Jurkat, Clone E6-1 (cell line): ENCODE data around the gene EEA1. TPM values are rescaled to one million over a fixed set of nuclear protein-coding genes. Genes with fewer than 3 reads are reported as not detected.
"Not testable (repeated sequence)": the region's sequence is repeated elsewhere in the genome, so short reads cannot be mapped to it uniquely, and the experiment has no call there.

ENCODE experiments used
- DNase-seq: peaks from one replicate; pipeline ENCODE4 v3.0.0-alpha.2; 2011; ENCODE audit warnings: low read depth, low spot score
- H3K4me3 ChIP-seq: 2 replicates; pipeline ENCODE4 v1.5.1; 2011; ENCODE audit warnings: mild to moderate bottlenecking, low read length, control low read depth, moderate library complexity
- polyA plus RNA-seq: library from polyadenylated mRNA; unstranded; fragments of >200 nt; gene quantifications from one replicate; pipeline ENCODE4 v1.2.1, GENCODE V29; 2012; ENCODE audit warnings: missing spikeins; ENCODE audit not compliant: insufficient read length, insufficient read depth

The EEA1 gene
- 4.5 TPM for polyA plus RNA-seq

DNA sequence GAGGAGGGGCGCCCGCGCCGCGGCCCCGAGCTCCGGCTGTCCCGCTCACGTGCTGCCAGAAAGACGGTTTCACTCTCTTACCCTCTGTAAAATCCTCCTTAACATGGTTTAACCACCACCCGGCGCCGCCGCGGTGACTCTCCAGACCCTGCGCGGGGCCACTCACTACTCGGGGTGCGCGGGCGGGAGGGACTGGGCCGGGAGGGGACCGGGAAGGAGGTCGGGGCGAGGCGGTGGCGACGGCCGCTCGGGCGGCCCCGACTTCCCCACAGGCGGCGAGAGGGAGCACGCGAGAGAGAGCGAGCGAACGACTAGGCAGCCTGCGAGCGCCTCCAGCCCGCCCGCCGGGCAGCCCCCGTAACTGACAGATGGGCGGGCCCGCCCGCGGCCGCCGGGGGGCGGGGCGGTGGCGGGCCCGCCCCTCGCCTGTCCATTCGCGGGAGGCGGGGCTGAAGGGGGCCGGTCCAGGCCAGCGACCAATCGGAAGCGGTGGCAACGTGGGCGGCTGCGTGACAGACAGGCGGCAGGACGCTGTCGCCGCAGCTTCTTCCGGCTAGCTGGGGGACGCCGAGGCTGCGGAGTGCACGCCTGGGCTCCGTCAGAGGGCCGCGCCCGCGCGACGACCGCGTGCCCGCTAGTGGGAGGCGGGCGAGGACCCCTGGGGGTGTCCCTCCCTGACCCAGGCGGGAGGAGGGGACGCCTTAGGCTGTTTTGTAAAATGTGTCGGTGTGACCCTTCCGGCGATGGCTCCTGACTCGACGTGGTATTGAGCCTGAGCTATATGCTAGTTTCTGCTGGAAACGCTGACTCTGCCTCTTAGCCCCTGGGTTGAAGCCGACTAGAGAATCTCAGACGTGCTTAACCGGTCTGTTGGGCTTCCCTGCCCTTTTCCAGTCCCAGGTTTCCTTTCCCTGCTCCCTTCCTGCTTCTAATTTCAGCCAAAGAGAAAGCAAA is at the start of gene EEA1:
TSS of gene EEA1 (minus strand) at position 334 of the 954 bp plus-strand sequence. CDS start at position 105, 229 bp downstream.
- H3K4me3 ChIP-seq = peak within 1 kb of the TSS; percentile 79
- DNase-seq = peak; percentile 90

DNA sequence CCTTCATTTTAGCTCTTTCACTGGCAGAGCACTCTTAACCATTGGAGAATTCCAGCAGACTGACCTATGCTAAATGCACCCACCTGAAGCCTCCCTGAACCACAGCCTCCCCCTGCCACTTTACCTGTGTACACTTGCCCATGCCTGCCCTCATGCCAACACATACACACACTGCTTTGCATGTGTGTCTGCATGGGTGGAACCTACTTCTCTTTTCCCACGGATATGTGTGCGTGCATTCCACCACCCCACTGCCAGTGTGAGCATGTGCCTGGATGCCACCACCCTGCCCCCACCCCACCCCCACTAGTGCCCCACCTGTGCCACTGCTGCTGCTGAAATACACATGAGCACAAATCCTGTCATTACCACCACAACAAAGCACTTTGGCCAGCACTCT is 49.5 kb upstream of the EEA1 start:
- DNase-seq = no peak

DNA sequence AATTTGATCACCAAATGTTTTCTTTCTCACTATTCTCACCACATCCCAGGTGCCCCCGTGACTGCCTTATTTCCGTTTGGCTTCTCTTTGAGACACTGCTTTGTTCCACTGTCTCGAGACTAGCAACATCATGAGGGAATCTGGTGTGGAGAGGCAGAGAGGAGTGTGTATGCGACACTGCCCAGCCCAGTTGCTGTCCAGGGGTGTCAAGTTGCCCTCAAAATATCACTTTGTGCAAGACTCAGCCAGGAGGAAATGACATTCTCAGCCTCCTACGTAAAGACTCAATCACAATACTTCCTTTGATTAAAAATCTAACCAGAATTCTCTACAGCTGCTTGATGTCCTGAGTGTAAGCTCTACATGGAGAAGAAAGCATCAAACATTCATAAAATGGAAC is 48.2 kb upstream of the EEA1 start:
- no peak overlapping the region for H3K4me3 ChIP-seq
- no peak for DNase-seq

More for the DNA sequence above, 49.5 kb upstream of the EEA1 start:
- H3K4me3 ChIP-seq = no peak overlapping the region

DNA sequence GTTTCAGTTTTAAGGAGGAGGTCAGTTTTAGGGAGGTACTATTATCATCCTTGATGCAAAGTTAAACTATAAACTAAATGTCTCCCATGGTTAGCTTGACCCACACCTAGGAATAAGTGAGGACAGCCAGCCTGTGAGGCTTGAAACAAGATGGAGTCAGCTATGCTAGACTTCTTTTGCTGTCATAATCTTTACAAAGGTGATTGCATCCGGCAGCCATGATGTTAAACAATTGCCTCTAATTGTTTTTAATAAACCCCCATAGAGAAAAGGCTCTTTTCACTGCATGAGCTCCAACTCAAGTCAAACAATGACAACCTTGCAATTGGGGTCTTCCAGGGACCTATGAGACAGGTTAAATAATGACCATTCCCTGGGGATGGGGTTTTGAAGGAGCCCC is 45.7 kb upstream of the EEA1 start:
- no peak for DNase-seq
- no peak overlapping the region for H3K4me3 ChIP-seq

DNA sequence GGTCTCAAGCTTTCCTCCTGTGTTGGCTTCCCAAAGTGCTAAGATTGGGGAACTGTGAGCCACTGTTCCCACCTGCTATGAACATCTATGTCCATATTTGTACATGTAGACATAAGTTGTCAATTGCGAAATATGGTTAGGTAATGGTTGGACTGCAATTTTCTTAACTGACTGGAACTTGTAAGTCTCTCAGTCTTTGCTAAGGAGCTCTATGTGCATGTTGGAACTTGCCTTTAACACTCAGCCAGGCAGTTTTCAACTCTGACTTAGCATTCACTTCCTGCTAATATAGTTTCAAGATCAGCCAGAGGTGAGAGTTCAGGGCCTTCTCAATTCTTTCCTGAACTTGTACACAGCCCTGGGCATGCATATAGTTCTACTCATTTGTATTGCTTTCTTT is 44.5 kb upstream of the EEA1 start:
- no peak for DNase-seq
- no peak overlapping the region for H3K4me3 ChIP-seq

DNA sequence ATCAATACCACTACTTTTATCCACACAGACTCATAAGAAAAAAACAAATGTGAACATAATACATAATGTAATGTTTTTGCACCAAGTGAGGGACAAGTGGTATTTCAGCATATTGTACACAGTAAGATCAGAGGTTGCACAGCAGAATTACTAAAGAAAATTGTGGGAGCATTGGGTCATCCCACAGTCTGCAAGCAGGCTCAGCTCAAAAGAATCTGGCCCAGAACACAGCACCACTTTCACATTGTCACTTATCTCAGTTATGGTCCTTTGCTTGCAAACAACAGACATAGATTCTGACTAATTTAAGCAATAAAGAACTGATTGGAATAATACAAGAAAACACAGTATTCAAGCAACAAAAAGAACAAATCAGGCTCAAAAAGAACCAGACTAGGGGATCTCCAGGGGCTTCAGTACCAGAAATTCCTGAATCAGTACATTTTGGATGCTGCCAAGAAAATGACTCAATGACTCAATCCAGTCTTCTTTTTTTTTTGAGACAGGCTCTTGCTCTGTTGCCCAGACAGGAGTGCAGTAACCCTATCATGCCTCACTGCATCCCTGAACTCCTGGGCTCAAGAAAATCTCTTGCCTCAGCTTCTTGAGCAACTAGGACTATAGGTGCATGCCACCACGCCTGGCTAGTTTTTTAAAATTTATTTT is 42.9 kb upstream of the EEA1 start:
- no peak overlapping the region for H3K4me3 ChIP-seq
- DNase-seq = no peak

DNA sequence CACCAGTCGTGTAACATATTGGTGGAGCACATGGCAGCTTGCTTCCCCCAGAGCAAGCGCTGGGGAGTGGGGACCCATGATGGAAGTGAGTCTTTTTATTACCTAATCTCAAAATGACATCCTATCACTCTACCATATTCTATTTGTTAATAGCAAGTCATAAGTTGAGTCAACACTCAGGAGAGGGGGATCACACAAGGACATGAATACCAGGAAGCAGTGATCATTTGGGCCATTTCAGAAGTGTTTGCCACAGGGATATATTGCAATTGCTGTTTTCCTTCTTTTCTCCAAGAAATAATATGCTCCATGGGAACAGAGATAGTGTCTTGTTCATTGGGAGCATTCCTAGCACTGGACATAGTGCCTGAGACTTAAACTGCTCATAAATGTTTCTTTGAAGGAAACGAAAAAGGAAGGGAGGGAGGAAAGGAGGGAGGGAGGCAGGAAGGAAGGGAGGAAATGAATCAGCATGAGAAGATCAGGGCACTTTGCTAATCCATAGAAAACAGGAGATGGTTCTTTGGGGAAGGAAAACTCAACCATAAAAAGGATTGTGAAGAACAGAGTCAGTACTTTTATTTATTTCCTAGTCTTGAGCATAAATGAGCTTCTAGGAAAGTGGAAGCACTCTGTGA is 39.2 kb upstream of the EEA1 start:
- H3K4me3 ChIP-seq = no peak overlapping the region
- DNase-seq = no peak

DNA sequence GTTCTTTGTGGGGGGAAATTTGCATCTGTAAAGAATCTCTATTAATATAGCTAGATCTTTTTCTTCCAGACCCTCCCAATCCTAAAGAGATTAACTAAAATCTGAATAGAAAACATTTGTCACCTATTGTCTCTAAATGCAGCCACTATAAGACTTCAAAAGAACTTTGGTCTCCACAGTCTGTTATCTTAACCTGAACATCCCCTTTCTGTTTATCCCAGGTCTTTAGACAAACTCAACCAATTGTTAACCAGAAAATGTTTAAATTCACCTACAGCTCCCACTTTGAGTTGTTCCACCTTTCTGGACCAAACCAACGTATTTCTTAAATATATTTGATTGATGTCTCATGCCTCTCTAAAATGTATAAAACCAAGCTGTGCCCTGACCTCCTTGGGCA is 35.3 kb upstream of the EEA1 start:
- not testable (repeated sequence) for DNase-seq

DNA sequence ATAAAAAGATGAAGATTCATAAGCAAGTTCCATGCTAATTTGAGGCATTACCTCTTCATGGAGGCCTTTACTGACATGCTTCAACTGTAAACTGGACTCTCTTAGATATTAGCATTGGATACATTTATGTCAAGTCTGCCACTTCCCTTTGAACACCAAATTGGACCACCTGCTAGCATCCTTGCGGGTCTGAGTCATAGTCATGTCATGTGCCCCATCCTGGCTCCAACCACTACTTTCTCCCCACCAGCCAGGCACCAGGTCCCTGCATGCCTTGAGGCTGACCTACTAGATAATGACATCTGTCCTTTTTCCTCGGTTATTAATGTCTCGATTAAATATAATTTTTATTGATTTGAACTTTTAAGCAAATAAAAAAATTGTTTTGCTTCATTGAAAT is 32.9 kb upstream of the EEA1 start:
- no peak overlapping the region for H3K4me3 ChIP-seq
- DNase-seq = no peak

More for the DNA sequence above, 35.3 kb upstream of the EEA1 start:
- H3K4me3 ChIP-seq = not testable (repeated sequence)

DNA sequence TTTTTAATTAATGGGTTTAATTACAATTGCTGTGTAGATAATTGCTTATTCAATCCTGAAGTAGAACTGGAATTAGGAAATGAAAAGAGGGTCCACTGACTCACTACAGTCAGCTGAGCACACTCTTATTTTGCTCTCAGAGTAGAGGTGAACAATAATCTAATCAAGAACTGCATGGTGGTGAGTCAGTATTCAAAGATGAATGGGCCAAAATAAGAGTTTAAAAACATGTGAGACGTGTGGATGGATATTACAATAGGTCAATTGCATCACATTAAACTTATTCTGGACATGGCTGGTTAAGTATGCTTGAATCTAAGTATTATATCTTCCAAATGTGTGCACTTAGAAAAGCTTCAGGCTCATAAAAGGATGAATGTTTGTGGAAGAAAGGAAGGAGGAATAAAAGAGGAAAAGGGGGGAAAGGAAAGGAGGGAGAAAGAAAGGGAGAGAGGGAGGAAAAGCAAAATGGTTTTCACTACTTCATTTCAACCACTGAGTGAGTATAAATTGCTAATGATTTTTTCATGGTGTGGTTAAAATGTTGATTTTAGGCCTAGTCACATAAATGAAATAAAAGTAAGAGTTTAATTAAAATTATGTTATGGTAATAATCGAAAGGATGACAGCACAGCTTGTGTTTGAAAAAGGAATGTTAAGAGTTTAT is 27.0 kb upstream of the EEA1 start:
- H3K4me3 ChIP-seq = no peak overlapping the region
- no peak for DNase-seq

DNA sequence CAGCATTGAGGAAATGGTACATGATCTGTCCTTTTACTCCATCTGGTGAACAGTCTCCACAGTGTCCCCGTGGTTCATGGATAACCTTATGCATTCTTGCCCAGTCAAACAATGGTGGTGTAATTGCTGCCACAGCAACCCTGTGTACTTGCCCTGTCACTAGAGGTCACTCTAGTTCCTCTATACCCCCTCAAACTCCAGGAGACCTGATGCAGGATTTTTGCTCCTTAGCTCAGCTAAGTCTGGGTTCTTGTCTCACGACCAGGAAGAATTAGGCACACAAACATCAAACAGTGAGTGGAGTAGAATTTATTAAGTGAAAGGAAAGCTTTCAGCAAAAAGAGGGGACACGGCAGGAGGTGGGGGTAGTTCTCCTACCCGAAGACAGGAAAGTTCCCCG is 24.7 kb upstream of the EEA1 start:
- no peak for DNase-seq
- H3K4me3 ChIP-seq = no peak overlapping the region

DNA sequence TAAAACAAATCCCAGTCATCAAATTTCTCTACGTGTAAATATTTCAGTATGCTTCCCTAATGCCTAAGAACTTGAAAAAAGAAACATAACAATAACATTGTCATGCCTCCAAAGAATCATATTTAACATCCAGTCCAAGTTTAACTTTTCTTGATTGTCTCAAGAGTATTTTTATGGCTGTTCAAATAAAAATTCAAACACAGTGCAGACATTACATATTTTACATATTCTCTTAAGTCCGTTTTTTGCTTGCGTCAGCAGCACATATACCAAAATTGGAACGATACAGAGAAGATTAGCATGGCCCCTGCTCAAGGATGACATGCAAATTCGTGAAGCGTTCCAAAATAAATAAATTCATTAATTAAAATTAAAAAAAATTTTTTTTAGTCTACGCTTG is 23.3 kb upstream of the EEA1 start:
- no peak for DNase-seq
- no peak overlapping the region for H3K4me3 ChIP-seq

DNA sequence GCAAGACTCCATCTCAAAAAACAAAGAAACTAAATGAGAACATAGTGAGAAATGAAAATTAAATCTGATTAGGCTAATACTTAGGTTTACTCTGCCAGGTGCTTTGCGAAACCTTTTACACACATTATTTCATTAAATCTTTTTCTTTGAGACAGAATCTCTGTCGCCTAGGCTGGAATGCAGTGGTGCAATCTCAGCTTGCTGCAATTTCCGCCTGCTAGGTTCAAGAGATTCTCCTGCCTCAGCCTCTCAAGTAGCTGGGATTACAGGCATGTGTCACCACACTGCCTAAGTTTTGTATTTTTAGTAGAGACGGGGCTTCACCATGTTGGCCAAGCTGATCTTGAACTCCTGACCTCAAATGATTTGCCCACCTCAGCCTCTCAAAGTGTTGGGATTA is 21.9 kb upstream of the EEA1 start:
- DNase-seq = no peak
- H3K4me3 ChIP-seq = no peak overlapping the region

DNA sequence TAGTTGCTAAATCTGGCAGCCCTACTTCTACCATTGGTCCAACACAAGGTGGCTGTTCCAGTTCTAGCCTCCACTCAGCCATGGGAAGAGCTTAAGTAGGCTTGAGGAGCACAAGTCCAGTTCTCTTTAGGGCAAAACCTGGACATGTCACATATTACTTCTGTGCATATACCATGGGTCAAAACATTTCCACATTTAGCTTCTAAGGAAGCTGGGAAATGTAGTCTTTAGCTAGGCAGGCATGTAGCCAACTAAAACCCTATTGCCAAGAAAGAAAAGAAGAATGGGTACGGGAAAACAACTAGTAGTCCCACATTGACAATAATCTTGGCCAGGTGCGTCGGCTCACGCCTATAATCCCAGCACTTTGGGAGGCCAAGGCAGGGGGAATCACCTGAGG is 20.9 kb upstream of the EEA1 start:
- no peak overlapping the region for H3K4me3 ChIP-seq

DNA sequence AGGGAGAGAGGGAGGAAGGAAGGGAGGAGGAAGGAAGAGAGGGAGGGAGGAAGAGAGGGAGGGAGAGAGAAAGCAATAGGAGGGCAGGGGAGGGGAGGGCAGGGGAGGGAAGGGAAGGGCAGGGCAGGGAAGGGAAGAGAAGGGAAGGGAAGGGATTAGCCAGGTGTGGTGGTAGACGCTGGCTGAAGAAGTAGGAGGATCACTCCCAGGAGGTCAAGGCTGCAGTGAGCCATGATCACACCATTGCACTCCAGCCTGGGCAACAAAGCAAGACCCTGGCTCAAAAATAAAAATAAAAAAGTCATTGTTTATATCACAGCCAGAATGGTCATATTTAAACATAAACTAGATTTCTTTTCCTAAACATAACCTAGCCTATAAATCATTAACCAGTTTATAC is 20.4 kb upstream of the EEA1 start:
- DNase-seq = no peak
- H3K4me3 ChIP-seq = no peak overlapping the region

More for the DNA sequence above, 20.9 kb upstream of the EEA1 start:
- DNase-seq = no peak

DNA sequence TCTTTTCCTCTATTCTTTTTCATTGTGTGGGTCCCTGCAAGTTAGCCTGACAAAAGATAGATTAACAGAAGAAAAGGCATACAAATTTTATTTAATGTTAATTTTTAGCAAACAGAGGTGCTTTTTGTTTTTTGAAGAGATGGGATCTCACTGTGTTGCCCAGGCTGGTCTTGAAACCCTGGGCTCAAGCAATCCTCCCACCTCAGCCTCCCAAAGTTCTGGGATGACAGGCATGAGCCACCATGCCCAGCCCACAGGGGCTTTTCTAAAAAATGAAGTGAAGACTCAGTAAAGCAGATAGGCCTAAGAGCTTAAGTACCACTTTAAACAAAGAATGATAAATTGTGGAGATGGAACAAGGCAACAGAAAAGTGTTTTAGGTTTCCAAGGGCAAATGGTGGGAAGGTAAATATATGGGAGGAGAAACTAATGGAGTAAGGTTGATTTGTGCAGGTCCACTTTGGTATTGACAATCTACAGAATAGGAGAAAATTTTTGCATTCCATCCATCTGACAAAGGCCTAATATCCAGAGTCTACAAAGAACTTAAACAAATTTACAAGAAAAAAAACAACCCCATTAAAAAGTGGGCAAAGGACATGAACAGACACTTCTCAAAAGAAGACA is 18.6 kb upstream of the EEA1 start:
- no peak overlapping the region for H3K4me3 ChIP-seq
- no peak for DNase-seq

DNA sequence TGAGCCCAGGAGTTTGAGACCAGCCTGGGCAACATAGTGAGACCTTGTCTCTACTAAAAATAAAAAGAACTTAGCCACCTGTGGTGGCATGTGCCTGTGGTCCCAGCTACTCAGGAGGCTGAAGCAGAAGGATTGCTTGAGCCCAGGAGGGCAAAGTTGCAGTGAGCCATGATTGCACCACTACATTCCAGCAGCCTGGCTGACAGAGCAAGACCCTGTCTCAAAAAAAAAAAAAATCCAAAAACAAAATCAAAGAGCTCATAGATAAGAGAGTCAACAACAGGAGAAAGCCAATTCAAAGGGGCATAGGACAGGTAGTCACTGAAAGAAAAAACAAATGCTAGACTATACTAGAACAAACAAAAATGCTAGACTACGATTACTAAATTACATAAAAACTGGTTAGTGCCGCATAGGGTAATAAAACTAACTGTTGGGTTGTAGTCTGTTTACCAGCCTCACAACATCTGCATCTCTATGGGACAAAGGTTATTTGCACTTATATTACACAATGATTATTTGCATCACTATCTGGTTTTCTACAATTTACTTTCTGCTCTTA is 16.6 kb upstream of the EEA1 start:
- no peak for DNase-seq
- H3K4me3 ChIP-seq = no peak overlapping the region

DNA sequence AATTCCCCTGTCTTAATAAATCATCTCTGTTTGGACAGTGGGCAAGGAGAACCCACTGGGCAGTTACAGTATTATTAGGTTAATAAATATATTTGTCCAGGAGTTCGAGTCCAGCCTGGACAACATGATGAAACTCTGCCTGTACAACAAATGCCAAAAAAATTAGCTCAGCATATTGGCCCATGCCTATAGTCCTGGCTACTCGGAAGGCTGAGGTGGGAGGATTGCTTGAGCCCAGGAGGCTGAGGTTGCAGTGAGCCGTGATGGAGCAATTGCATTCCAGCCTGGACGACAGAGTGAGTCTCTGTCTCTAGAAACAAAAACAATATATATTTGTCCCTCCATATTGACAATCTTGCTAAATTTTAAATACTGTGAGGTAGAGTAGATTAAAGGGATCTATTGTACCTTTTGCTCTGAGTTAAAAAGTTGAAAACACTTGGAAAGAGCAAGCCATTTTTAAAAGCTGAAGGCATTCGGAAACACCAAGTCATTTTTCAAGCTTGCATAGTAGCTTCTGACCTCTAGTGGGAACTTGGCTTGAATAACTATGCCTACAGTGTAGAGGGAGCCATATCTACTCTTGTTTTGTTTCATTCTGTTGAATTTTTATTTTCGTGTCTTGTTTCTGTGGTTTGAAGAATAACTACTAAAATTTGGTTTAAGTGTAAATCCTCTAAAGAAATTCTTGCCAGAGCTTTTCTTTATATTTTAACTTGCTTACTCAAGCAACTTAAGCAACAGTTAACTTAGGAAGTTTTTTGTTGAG is 14.6 kb upstream of the EEA1 start:
- no peak for DNase-seq
- no peak overlapping the region for H3K4me3 ChIP-seq
